GM12878 (cell line): ENCODE results near the gene CHIT1. TPM values are rescaled to one million over a fixed set of nuclear protein-coding genes. Genes with fewer than 3 reads are reported as not detected.

Source experiments
- ATAC-seq: fragments of 200-7000 bp; cut with Tn5 transposase; 3 replicates; pipeline ENCODE4 v1.9.1; 2020; ENCODE audit warnings: mild to moderate bottlenecking, moderate library complexity
- BruUV-seq: library from RNA; stranded (reverse); fragments of 400-500 nt; replicated peaks from 2 replicates; lab custom pipeline; 2021; lab: Mats Ljungman, UMichigan
- CTCF ChIA-PET: fragments of 300-600 bp; sonication (Branson Sonifier 250); formaldehyde crosslinking; extraction: SDS; loops from one replicate; lab custom pipeline; 2021; ENCODE audit warnings: inconsistent platforms; lab: Yijun Ruan, JAX
- POLR2A ChIA-PET: fragments of 350-600 bp; formaldehyde crosslinking; extraction: SDS; loops from one replicate; lab custom pipeline; 2021; ENCODE audit warnings: inconsistent platforms; lab: Charles Lee
- RAD21 ChIA-PET: fragments of 300-600 bp; sonication (Branson Sonifier 250); formaldehyde crosslinking; loops from one replicate; lab custom pipeline; 2023; ENCODE audit warnings: antibody characterized with exemption; ENCODE audit not compliant: unreplicated experiment; lab: Charles Lee
- SMC1A ChIA-PET: fragments of 300-600 bp; sonication (Branson Sonifier 250); formaldehyde crosslinking; loops from one replicate; lab custom pipeline; 2023; ENCODE audit not compliant: unreplicated experiment, uncharacterized antibody; lab: Charles Lee
- DNase-seq: peaks from one replicate; pipeline ENCODE4 v3.0.0-alpha.2; 2011; ENCODE audit warnings: low read depth, low spot score
- FAIRE-seq: peaks from 3 replicates; lab custom pipeline; 2011; peaks lifted over from hg19 to GRCh38; lab: Jason Lieb, UNC
- H2AFZ ChIP-seq: 2 replicates; pipeline ENCODE4 v1.6.0; 2011; ENCODE audit warnings: low read depth, low read length, control low read depth; ENCODE audit not compliant: control insufficient read depth
- H3K27ac ChIP-seq: 2 replicates; pipeline ENCODE4 v1.5.1; 2011; ENCODE audit warnings: control low read depth; ENCODE audit not compliant: control insufficient read depth, insufficient read depth
- H3K27me3 ChIP-seq, 2 experiments: replicated peaks in 1 of 2; 2 replicates each; pipeline versions ENCODE4 v1.6.0 to v1.6.1; 2011; ENCODE audit warnings: low read length in 1 of 2; ENCODE audit not compliant: control insufficient read depth in 2 of 2, insufficient read depth in 2 of 2
- H3K36me3 ChIP-seq, 2 experiments: 2 replicates each; pipeline ENCODE4 v1.5.1; 2011; ENCODE audit warnings: low read length in 1 of 2; ENCODE audit not compliant: control insufficient read depth in 2 of 2, insufficient read depth in 2 of 2
- H3K4me1 ChIP-seq: 2 replicates; pipeline ENCODE4 v1.6.1; 2011; ENCODE audit warnings: mild to moderate bottlenecking, low read length, moderate library complexity, mixed read lengths; ENCODE audit not compliant: control insufficient read depth, insufficient read depth
- H3K4me2 ChIP-seq: 2 replicates; pipeline ENCODE4 v1.6.0; 2011; ENCODE audit warnings: control low read depth; ENCODE audit not compliant: control insufficient read depth, insufficient read depth
- H3K4me3 ChIP-seq: fragments of 200-600 bp; sonication (generic); 2 replicates; pipeline ENCODE4 v1.5.1; 2016
- H3K79me2 ChIP-seq: 2 replicates; pipeline ENCODE4 v1.6.0; 2011; ENCODE audit warnings: low read length; ENCODE audit not compliant: control insufficient read depth, insufficient read depth
- H3K9ac ChIP-seq: 2 replicates; pipeline ENCODE4 v1.8.0; 2011; ENCODE audit warnings: low read length, control low read depth, mixed read lengths; ENCODE audit not compliant: control insufficient read depth, insufficient read depth
- H3K9me3 ChIP-seq: replicated peaks from 3 replicates; pipeline ENCODE4 v1.5.1; 2011; ENCODE audit warnings: mild to moderate bottlenecking, low read length; ENCODE audit not compliant: control insufficient read depth, insufficient read depth
- H4K20me1 ChIP-seq: 2 replicates; pipeline ENCODE4 v1.6.0; 2011; ENCODE audit not compliant: control insufficient read depth, insufficient read depth
- CBFB ChIP-seq: IDR thresholded peaks from 2 replicates; pipeline ENCODE4 v1.6.1; 2016; ENCODE audit warnings: antibody characterized with exemption, low read depth
- CBX5 ChIP-seq: sonication (generic); IDR thresholded peaks from 2 replicates; pipeline ENCODE4 v1.6.1; 2016; ENCODE audit warnings: low read depth, moderate library complexity, mild to moderate bottlenecking, inconsistent platforms
- EP300 ChIP-seq, 2 experiments: fragments of 150-350 bp in 1 of 2; IDR thresholded peaks; 2 replicates each; pipeline ENCODE4 v1.6.1; 2011 to 2012; ENCODE audit warnings: low read depth in 2 of 2, low read length in 2 of 2, borderline replicate concordance in 1 of 2, improper control_type of control experiment in 1 of 2, inconsistent platforms in 1 of 2; ENCODE audit not compliant: control insufficient read depth in 1 of 2
- ETV6 ChIP-seq, 2 experiments: fragments of 450-650 bp in 1 of 2; IDR thresholded peaks in 1 of 2; conservative IDR thresholded peaks in 1 of 2; 2 replicates each; pipeline ENCODE4 v1.6.1; 2014; ENCODE audit warnings: antibody characterized with exemption in 1 of 2, borderline replicate concordance in 1 of 2, low read depth in 1 of 2, mild to moderate bottlenecking in 1 of 2, moderate library complexity in 1 of 2
- EZH2 ChIP-seq: IDR thresholded peaks from 2 replicates; pipeline ENCODE4 v1.6.1; 2012; ENCODE audit warnings: low read depth, mild to moderate bottlenecking, control low read depth, inconsistent platforms, low read length, borderline replicate concordance; ENCODE audit not compliant: control insufficient read depth
- FOXK2 ChIP-seq: fragments of 450-650 bp; IDR thresholded peaks from 2 replicates; pipeline ENCODE4 v1.6.1; 2017; ENCODE audit warnings: mild to moderate bottlenecking, moderate library complexity
- HDAC6 ChIP-seq: fragments of 200-600 bp; sonication (generic); IDR thresholded peaks from one replicate; pipeline ENCODE4 v1.8.0; 2017; ENCODE audit warnings: antibody characterized with exemption; ENCODE audit not compliant: unreplicated experiment
- KDM1A ChIP-seq: fragments of 200-600 bp; sonication (generic); IDR thresholded peaks from 2 replicates; pipeline ENCODE4 v1.6.1; 2016; ENCODE audit warnings: borderline replicate concordance
- MLLT1 ChIP-seq: fragments of 450-650 bp; IDR thresholded peaks from 2 replicates; pipeline ENCODE4 v1.6.1; 2016; ENCODE audit warnings: mild to moderate bottlenecking
- NFIC ChIP-seq: IDR thresholded peaks from 2 replicates; pipeline ENCODE4 v1.6.1; 2012; ENCODE audit warnings: low read depth, mild to moderate bottlenecking, inconsistent platforms, low read length, moderate library complexity
- NRF1 ChIP-seq: conservative IDR thresholded peaks from 2 replicates; pipeline ENCODE4 v1.6.1; 2011; ENCODE audit warnings: mild to moderate bottlenecking, low read depth, low read length, improper control_type of control experiment
- PRDM15 ChIP-seq: fragments of 450-650 bp; formaldehyde crosslinking; IDR thresholded peaks from 2 replicates; pipeline ENCODE4 v1.4.0; 2020; ENCODE audit warnings: mild to moderate bottlenecking, moderate library complexity
- RAD21 ChIP-seq: IDR thresholded peaks from 2 replicates; pipeline ENCODE4 v1.6.1; 2011; ENCODE audit warnings: mild to moderate bottlenecking, low read depth, low read length, moderate library complexity; ENCODE audit not compliant: insufficient read depth
- TCF7 ChIP-seq: IDR thresholded peaks from 2 replicates; pipeline ENCODE4 v1.6.1; 2014; ENCODE audit warnings: antibody characterized with exemption, borderline replicate concordance
- WGBS: methylation state at CpG from one replicate; pipeline ENCODE4 v1.1.6; 2016; ENCODE audit warnings: low lambda C conversion rate; ENCODE audit not compliant: insufficient replicate concordance, insufficient coverage; ENCODE audit errors: missing lambda C conversion rate; 5-methylcytosine and 5-hydroxymethylcytosine counted together
- in situ Hi-C: fragments of 300-500 bp; cut with MboI; formaldehyde crosslinking; loops from 9 replicates; pipeline ENCODE4 v1.14.3; 2018; ENCODE audit warnings: mixed read lengths
- intact Hi-C: fragments of 100-400 bp; cut with micrococcal nuclease; formaldehyde crosslinking; loops from one replicate; pipeline ENCODE4 v1.14.2; 2022; ENCODE audit not compliant: unreplicated experiment
- polyA plus RNA-seq, 11 experiments: library from polyadenylated mRNA; depleted of rRNA in 4 of 11; unstranded in 6 of 11; stranded (reverse) in 5 of 11; fragments of >200 nt; fragmentation: Nextera tagmentation in 4 of 11; fragmentation: Illumina TruSeq in 1 of 11; extraction: Ambion mirVana in 4 of 11; extraction: Trizol in 1 of 11; gene quantifications; 1 replicate in 1 of 11; 2 replicates in 10 of 11; pipeline versions ENCODE4 v1.2.1 to v1.2.3, GENCODE V29; 2011 to 2016; ENCODE audit warnings: inconsistent platforms in 2 of 11, missing spikeins in 2 of 11, low read depth in 1 of 11
- total RNA-seq, 4 experiments: library from RNA; depleted of rRNA in 3 of 4; stranded (reverse); fragments of >200 nt in 3 of 4; fragmentation: Illumina TruSeq in 1 of 4; extraction: Trizol in 1 of 4; gene quantifications; 2 replicates each; pipeline versions ENCODE4 v1.2.1 to v1.2.3, GENCODE V29; 2013 to 2021

The CHIT1 gene
- total and polyA plus RNA-seq, 10 of the 15 experiments (the other 5 are each of a cell fraction or from before 2014, with no cell fraction given): 0.02 to 2.1 (median 0.76) TPM

- no peak for TF ChIP-seq MLLT1
- no peak for TF ChIP-seq FOXK2
- TF ChIP-seq ETV6 (conservative IDR thresholded peaks at IDR 0.05 in 1 of 2, IDR thresholded peaks at IDR 0.05 in 1 of 2; ENCODE audit: borderline replicate concordance in 1 of 2, low read depth in 1 of 2): no peak
- TF ChIP-seq EZH2: no peak
- no peak for TF ChIP-seq KDM1A
- no peak for TF ChIP-seq NRF1
- no peak for TF ChIP-seq RAD21
- no peak for TF ChIP-seq NFIC
- TF ChIP-seq, all 136 proteins: peak for 0
Observed at GRCh38 chr1:203187304-203187685, 42.2 kb downstream of the CHIT1 start (continued).

- Histone ChIP-seq H3K27ac (no peak within 1 kb of the TSS), H3K4me2 (no peak within 1 kb of the TSS), H4K20me1 (no peaks in the 10 kb centered on the region), H3K4me3 (no peak within 1 kb of the TSS), H3K27me3 (no peaks in the 10 kb centered on the region; a peak in 1 of 4 replicates), H3K4me1 (no peaks in the 10 kb centered on the region), H2AFZ (no peak within 1 kb of the TSS), H3K9me3 (no peaks in the 10 kb centered on the region), H3K79me2 (no peaks in the 10 kb centered on the region), H3K9ac (no peak within 1 kb of the TSS), H3K36me3 (no peaks in the 10 kb centered on the region)
- ChIA-PET SMC1A (no interaction called here), RAD21 (no interaction called here), POLR2A (no interaction called here), CTCF (interaction anchor here (1.4 to 1.6 kb wide), 4 partner anchors 10 to 147 kb away, joined by 3 to 7 read pairs (median 6); no protein-coding TSS in a partner anchor)
- 13% methylated on average over 14 of the region's 14 CpGs for WGBS
- FAIRE-seq: no peak
- BruUV-seq: no TSS peak
- in situ Hi-C loops: no loop called here
- intact Hi-C loops: no loop called here
- no peak for DNase-seq
- no peak for TF ChIP-seq PRDM15
- no peak for TF ChIP-seq CBX5
- TF ChIP-seq HDAC6: no peak
- no peak for TF ChIP-seq TCF7
- no peak for TF ChIP-seq CBFB
- no peak for TF ChIP-seq EP300 (IDR thresholded peaks at IDR 0.05; ENCODE audit: borderline replicate concordance in 1 of 2, control insufficient read depth in 1 of 2, low read depth in 2 of 2, low read length in 2 of 2)
- ATAC-seq: no peak
Observed at GRCh38 chr1:203186446-203187303, 42.8 kb downstream of the CHIT1 start, which contains the start of gene CHI3L1. CHI3L1 (minus strand) TSS chr1:203186704; CDS start chr1:203186623, 81 bp downstream.
